H1 (cell line): ENCODE results near the gene OPN5. TPM values are rescaled to one million over a fixed set of nuclear protein-coding genes. Genes with fewer than 3 reads are reported as not detected.

ENCODE experiments used
- ASH2L ChIP-seq: fragments of 200-600, 300-600 bp; sonication (generic); IDR thresholded peaks from one replicate; pipeline ENCODE4 v1.7.1; 2017; ENCODE audit warnings: low read length
- SRF ChIP-seq: IDR thresholded peaks from 2 replicates; pipeline ENCODE4 v1.6.1; 2011; ENCODE audit warnings: mild to moderate bottlenecking, low read depth, low read length, moderate library complexity
- YY1 ChIP-seq: IDR thresholded peaks from 2 replicates; pipeline ENCODE4 v1.6.1; 2011; ENCODE audit warnings: low read depth, mild to moderate bottlenecking, low read length
- polyA plus RNA-seq, 7 experiments: library from polyadenylated mRNA; depleted of rRNA in 3 of 7; stranded (reverse) in 5 of 7; unstranded in 2 of 7; fragments of >200 nt in 5 of 7; fragments of 200-250 nt in 2 of 7; gene quantifications; 1 replicate in 5 of 7; 2 replicates in 1 of 7; 4 replicates in 1 of 7; pipeline versions ENCODE4 v1.2.1 to v1.2.3, GENCODE V29; 2011 to 2013; ENCODE audit warnings: missing spikeins in 2 of 7, mixed read lengths in 2 of 7
- total RNA-seq: library from RNA; stranded (reverse); fragmentation: NEBNext Ultra II Directional; extraction: Animal tissue kit (Norgen Biotek cat#: 25700); gene quantifications from 2 replicates; pipeline ENCODE4 v1.2.1, GENCODE V29; 2021
- TF ChIP-seq, protein P1 (sequence below): fragments of 300-600 bp; sonication (generic); IDR thresholded peaks from 2 replicates; pipeline ENCODE4 v1.7.1; 2012; ENCODE audit warnings: low read length, moderate library complexity, mild to moderate bottlenecking, inconsistent platforms; ENCODE audit not compliant: insufficient replicate concordance

OPN5 gene
- total and polyA plus RNA-seq, 2 of the 8 experiments (the other 6 are each of a cell fraction or from before 2014, with no cell fraction given), result not detected

GRCh38 chr6:47853766-47854165 lies 71.9 kb downstream of the OPN5 start (continued):
- TF ChIP-seq, protein P1, sequence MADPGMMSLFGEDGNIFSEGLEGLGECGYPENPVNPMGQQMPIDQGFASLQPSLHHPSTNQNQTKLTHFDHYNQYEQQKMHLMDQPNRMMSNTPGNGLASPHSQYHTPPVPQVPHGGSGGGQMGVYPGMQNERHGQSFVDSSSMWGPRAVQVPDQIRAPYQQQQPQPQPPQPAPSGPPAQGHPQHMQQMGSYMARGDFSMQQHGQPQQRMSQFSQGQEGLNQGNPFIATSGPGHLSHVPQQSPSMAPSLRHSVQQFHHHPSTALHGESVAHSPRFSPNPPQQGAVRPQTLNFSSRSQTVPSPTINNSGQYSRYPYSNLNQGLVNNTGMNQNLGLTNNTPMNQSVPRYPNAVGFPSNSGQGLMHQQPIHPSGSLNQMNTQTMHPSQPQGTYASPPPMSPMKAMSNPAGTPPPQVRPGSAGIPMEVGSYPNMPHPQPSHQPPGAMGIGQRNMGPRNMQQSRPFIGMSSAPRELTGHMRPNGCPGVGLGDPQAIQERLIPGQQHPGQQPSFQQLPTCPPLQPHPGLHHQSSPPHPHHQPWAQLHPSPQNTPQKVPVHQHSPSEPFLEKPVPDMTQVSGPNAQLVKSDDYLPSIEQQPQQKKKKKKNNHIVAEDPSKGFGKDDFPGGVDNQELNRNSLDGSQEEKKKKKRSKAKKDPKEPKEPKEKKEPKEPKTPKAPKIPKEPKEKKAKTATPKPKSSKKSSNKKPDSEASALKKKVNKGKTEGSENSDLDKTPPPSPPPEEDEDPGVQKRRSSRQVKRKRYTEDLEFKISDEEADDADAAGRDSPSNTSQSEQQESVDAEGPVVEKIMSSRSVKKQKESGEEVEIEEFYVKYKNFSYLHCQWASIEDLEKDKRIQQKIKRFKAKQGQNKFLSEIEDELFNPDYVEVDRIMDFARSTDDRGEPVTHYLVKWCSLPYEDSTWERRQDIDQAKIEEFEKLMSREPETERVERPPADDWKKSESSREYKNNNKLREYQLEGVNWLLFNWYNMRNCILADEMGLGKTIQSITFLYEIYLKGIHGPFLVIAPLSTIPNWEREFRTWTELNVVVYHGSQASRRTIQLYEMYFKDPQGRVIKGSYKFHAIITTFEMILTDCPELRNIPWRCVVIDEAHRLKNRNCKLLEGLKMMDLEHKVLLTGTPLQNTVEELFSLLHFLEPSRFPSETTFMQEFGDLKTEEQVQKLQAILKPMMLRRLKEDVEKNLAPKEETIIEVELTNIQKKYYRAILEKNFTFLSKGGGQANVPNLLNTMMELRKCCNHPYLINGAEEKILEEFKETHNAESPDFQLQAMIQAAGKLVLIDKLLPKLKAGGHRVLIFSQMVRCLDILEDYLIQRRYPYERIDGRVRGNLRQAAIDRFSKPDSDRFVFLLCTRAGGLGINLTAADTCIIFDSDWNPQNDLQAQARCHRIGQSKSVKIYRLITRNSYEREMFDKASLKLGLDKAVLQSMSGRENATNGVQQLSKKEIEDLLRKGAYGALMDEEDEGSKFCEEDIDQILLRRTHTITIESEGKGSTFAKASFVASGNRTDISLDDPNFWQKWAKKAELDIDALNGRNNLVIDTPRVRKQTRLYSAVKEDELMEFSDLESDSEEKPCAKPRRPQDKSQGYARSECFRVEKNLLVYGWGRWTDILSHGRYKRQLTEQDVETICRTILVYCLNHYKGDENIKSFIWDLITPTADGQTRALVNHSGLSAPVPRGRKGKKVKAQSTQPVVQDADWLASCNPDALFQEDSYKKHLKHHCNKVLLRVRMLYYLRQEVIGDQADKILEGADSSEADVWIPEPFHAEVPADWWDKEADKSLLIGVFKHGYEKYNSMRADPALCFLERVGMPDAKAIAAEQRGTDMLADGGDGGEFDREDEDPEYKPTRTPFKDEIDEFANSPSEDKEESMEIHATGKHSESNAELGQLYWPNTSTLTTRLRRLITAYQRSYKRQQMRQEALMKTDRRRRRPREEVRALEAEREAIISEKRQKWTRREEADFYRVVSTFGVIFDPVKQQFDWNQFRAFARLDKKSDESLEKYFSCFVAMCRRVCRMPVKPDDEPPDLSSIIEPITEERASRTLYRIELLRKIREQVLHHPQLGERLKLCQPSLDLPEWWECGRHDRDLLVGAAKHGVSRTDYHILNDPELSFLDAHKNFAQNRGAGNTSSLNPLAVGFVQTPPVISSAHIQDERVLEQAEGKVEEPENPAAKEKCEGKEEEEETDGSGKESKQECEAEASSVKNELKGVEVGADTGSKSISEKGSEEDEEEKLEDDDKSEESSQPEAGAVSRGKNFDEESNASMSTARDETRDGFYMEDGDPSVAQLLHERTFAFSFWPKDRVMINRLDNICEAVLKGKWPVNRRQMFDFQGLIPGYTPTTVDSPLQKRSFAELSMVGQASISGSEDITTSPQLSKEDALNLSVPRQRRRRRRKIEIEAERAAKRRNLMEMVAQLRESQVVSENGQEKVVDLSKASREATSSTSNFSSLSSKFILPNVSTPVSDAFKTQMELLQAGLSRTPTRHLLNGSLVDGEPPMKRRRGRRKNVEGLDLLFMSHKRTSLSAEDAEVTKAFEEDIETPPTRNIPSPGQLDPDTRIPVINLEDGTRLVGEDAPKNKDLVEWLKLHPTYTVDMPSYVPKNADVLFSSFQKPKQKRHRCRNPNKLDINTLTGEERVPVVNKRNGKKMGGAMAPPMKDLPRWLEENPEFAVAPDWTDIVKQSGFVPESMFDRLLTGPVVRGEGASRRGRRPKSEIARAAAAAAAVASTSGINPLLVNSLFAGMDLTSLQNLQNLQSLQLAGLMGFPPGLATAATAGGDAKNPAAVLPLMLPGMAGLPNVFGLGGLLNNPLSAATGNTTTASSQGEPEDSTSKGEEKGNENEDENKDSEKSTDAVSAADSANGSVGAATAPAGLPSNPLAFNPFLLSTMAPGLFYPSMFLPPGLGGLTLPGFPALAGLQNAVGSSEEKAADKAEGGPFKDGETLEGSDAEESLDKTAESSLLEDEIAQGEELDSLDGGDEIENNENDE, result no peak
- TF ChIP-seq SRF, result no peak
- TF ChIP-seq YY1, result no peak
- no peak for TF ChIP-seq ASH2L
